GM12891 (cell line): Measurements from ENCODE around the gene EVA1B.

Source experiments
- POLR2A ChIP-seq: IDR thresholded peaks from 2 replicates; pipeline ENCODE4 v1.6.1; 2011; ENCODE audit warnings: low read depth, low read length, control low read depth
- POLR2AphosphoS5 ChIP-seq: IDR thresholded peaks from 2 replicates; pipeline ENCODE4 v1.6.1; 2011; ENCODE audit warnings: low read depth, low read length, control low read depth

DNA sequence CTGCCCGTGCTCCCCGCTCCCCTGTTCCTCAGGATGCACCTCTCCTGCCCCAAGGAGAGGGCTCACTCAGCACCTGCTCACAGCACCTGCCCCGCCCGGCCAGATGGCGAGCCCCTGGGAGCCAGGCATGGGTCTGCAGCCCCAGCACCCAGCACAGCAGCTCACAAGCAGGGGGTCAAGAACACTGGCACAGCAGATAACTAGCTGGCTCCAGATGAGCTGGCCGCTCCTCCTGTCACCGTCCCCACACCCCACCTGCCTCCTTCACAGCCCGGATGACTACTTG, 20.9 kb upstream of the EVA1B start:
- no peak for TF ChIP-seq POLR2A
- TF ChIP-seq POLR2AphosphoS5 = no peak
